PC-3 (cell line): ENCODE results near the gene RRM2. TPM values are rescaled to one million over a fixed set of nuclear protein-coding genes. Genes with fewer than 3 reads are reported as not detected.

Experiments used
- ATAC-seq: fragments of 200-7000 bp; cut with Tn5 transposase; 2 replicates; pipeline ENCODE4 v1.9.1; 2020; ENCODE audit warnings: mild to moderate bottlenecking, moderate library complexity
- BruUV-seq: library from RNA; stranded (reverse); fragments of 400-500 nt; replicated peaks from 2 replicates; lab custom pipeline; 2021; lab: Mats Ljungman, UMichigan
- CTCF ChIA-PET: fragments of 300-600 bp; sonication (Branson Sonifier 250); formaldehyde crosslinking; loops from one replicate; lab custom pipeline; 2022; ENCODE audit warnings: antibody characterized with exemption; lab: Charles Lee
- POLR2A ChIA-PET: fragments of 300-600 bp; sonication (Branson Sonifier 250); formaldehyde crosslinking; loops from one replicate; lab custom pipeline; 2022; ENCODE audit warnings: antibody characterized with exemption; ENCODE audit not compliant: unreplicated experiment; lab: Charles Lee
- DNase-seq: peaks from one replicate; pipeline ENCODE4 v3.0.0-alpha.2; 2015
- H2AFZ ChIP-seq: fragments of 300-600 bp; sonication (generic); 2 replicates; pipeline ENCODE4 v1.6.0; 2016; ENCODE audit warnings: antibody characterized with exemption, low read length
- H3F3A ChIP-seq: fragments of 300-600 bp; sonication (generic); one replicate; pipeline ENCODE4 v1.6.0; 2017; ENCODE audit warnings: antibody characterized with exemption, low read length, control low read depth, mild to moderate bottlenecking; ENCODE audit not compliant: unreplicated experiment
- H3K27ac ChIP-seq: fragments of 300-600 bp; sonication (generic); 2 replicates; pipeline ENCODE4 v1.5.1; 2016; ENCODE audit warnings: mild to moderate bottlenecking, low read length
- H3K27me3 ChIP-seq: fragments of 300-600 bp; sonication (generic); 2 replicates; pipeline ENCODE4 v1.6.1; 2016; ENCODE audit warnings: low read length, mixed read lengths
- H3K36me3 ChIP-seq: fragments of 300-600 bp; sonication (generic); 2 replicates; pipeline ENCODE4 v1.6.1; 2016; ENCODE audit warnings: low read depth, mixed run types, low read length, mixed read lengths
- H3K4me1 ChIP-seq: fragments of 300-600 bp; sonication (generic); 2 replicates; pipeline ENCODE4 v1.5.1; 2016; ENCODE audit warnings: low read length; ENCODE audit not compliant: insufficient read depth
- H3K4me2 ChIP-seq: fragments of 300-600 bp; sonication (generic); 2 replicates; pipeline ENCODE4 v1.6.0; 2016; ENCODE audit warnings: low read length
- H3K4me3 ChIP-seq: fragments of 300-600 bp; sonication (generic); 2 replicates; pipeline ENCODE4 v1.5.1; 2016; ENCODE audit warnings: mild to moderate bottlenecking, low read length, mixed read lengths
- H3K79me2 ChIP-seq: fragments of 300-600 bp; sonication (generic); 2 replicates; pipeline ENCODE4 v1.6.1; 2017; ENCODE audit warnings: low read length, mixed read lengths
- H3K9ac ChIP-seq: fragments of 300-600 bp; sonication (generic); 2 replicates; pipeline ENCODE4 v1.6.0; 2016; ENCODE audit warnings: mild to moderate bottlenecking, low read length
- H3K9me2 ChIP-seq: fragments of 300-600 bp; sonication (generic); replicated peaks from 2 replicates; pipeline ENCODE4 v1.6.1; 2016; ENCODE audit warnings: mixed run types, low read length, mixed read lengths
- H3K9me3 ChIP-seq: fragments of 300-600 bp; sonication (generic); 2 replicates; pipeline ENCODE4 v1.6.1; 2016; ENCODE audit warnings: low read length, mixed read lengths
- H4K20me1 ChIP-seq: fragments of 300-600 bp; sonication (generic); 2 replicates; pipeline ENCODE4 v1.6.1; 2016; ENCODE audit warnings: low read length, mixed read lengths
- EZH2 ChIP-seq: fragments of 300-600 bp; sonication (generic); IDR thresholded peaks from one replicate; pipeline ENCODE4 v1.6.1; 2017; ENCODE audit warnings: antibody characterized with exemption, mild to moderate bottlenecking, low read length; ENCODE audit not compliant: unreplicated experiment
- EZH2phosphoT487 ChIP-seq: fragments of 300-600 bp; sonication (generic); IDR thresholded peaks from 2 replicates; pipeline ENCODE4 v1.6.1; 2018; ENCODE audit warnings: mild to moderate bottlenecking, antibody characterized with exemption, low read length, borderline replicate concordance
- intact Hi-C: fragments of 100-400 bp; cut with micrococcal nuclease; formaldehyde crosslinking; loops from 2 replicates; pipeline ENCODE4 v1.9.0; 2023
- total RNA-seq: library from RNA; depleted of rRNA; stranded (reverse); fragments of >200 nt; gene quantifications from 2 replicates; pipeline ENCODE4 v1.2.3, GENCODE V29; 2014
- TF ChIP-seq, protein P1 (sequence below): fragments of 300-600 bp; sonication (generic); conservative IDR thresholded peaks from 2 replicates; pipeline ENCODE4 v1.5.1; 2017; ENCODE audit warnings: antibody characterized with exemption, low read depth, mild to moderate bottlenecking, low read length

Gene RRM2
- total RNA-seq, 1 experiment from 2014 or later, result 282 TPM

DNA sequence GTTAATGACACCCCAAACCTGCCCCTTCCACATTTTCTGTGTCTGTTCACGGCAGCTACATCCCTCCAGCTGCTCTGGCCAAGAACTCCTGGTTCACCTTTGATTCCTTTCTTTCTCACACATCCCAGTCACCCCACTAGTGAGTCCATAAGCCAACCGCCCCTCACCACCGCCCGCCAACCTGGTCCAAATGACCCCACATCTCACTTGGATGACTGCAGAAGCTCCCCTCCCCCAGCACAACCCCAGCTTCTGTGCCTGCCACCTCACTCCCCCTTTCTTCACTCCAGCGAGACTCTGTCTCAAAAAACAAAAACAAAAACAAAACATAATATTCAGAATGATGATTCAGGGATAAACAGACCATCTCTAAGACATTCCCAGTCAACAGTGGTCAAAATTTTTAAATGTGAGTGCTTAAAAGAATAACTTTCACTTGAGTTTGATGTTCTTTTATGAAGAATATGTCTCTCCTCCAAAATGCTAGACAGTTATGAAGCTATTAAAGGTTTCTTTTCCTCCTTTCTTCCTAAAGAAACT lies 45.5 kb upstream of the RRM2 start:
- Histone ChIP-seq H3F3A (no peaks in the 10 kb centered on the region), H3K9me3 (no peaks in the 10 kb centered on the region), H3K4me3 (no peak overlapping the region), H2AFZ (no peak overlapping the region), H3K27ac (no peak overlapping the region), H3K27me3 (peaks cover 56% of the 10 kb centered on the region), H3K9ac (no peak overlapping the region), H3K4me1 (no peaks in the 10 kb centered on the region), H3K79me2 (no peaks in the 10 kb centered on the region), H4K20me1 (no peaks in the 10 kb centered on the region), H3K9me2 (no peaks in the 10 kb centered on the region), H3K36me3 (no peaks in the 10 kb centered on the region), H3K4me2 (no peak overlapping the region)
- TF ChIP-seq EZH2phosphoT487, result no peak
- TF ChIP-seq, protein P1, sequence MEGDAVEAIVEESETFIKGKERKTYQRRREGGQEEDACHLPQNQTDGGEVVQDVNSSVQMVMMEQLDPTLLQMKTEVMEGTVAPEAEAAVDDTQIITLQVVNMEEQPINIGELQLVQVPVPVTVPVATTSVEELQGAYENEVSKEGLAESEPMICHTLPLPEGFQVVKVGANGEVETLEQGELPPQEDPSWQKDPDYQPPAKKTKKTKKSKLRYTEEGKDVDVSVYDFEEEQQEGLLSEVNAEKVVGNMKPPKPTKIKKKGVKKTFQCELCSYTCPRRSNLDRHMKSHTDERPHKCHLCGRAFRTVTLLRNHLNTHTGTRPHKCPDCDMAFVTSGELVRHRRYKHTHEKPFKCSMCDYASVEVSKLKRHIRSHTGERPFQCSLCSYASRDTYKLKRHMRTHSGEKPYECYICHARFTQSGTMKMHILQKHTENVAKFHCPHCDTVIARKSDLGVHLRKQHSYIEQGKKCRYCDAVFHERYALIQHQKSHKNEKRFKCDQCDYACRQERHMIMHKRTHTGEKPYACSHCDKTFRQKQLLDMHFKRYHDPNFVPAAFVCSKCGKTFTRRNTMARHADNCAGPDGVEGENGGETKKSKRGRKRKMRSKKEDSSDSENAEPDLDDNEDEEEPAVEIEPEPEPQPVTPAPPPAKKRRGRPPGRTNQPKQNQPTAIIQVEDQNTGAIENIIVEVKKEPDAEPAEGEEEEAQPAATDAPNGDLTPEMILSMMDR, result no peak
- no peak for TF ChIP-seq EZH2
- POLR2A ChIA-PET, result no interaction called here
- CTCF ChIA-PET, result interaction anchor here (1.0 kb wide), 1 partner anchor 20 kb away, joined by 3 read pairs; no protein-coding TSS in a partner anchor
- no peak for DNase-seq
- ATAC-seq, result no peak
- intact Hi-C loops, result no loop called here
- no TSS peak for BruUV-seq

DNA sequence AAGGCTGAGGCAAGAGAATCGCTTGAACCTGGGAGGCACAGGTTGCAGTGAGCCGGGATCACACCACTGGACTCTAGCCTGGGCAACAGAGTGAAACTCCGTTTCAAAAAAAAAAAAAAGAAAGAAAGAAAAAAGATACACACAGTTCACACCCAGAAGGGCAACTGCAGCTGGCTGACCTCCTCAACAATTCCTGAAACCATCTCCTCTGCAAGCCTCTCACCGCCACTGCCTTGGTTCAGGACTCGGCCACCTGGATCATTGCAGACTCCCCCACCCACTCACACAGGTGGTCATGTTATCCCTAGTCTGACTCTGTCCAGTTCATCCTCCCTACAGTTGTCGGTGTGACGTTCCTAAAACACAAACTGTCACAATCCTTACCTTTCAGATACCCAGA lies 44.5 kb upstream of the RRM2 start:
- no peak for TF ChIP-seq EZH2phosphoT487
- TF ChIP-seq, protein P1, result no peak
- TF ChIP-seq EZH2, result no peak
- peaks cover 62% of the 10 kb centered on the region for H3K27me3 ChIP-seq
- no peaks in the 10 kb centered on the region for H4K20me1 ChIP-seq
- H3K9me3 ChIP-seq, result no peaks in the 10 kb centered on the region
- no peaks in the 10 kb centered on the region for H3F3A ChIP-seq
- intact Hi-C loops, result no loop called here
- no peak overlapping the region for H3K4me2 ChIP-seq
- POLR2A ChIA-PET, result no interaction called here
- no peak overlapping the region for H3K4me3 ChIP-seq
- H3K9me2 ChIP-seq, result no peaks in the 10 kb centered on the region
- H3K4me1 ChIP-seq, result no peaks in the 10 kb centered on the region
- H3K9ac ChIP-seq, result no peak overlapping the region
- no peaks in the 10 kb centered on the region for H3K36me3 ChIP-seq
- no TSS peak for BruUV-seq
- CTCF ChIA-PET, result no interaction called here
- H3K79me2 ChIP-seq, result no peaks in the 10 kb centered on the region
- no peak for DNase-seq
- ATAC-seq, result no peak
- no peak overlapping the region for H3K27ac ChIP-seq
- no peak overlapping the region for H2AFZ ChIP-seq

DNA sequence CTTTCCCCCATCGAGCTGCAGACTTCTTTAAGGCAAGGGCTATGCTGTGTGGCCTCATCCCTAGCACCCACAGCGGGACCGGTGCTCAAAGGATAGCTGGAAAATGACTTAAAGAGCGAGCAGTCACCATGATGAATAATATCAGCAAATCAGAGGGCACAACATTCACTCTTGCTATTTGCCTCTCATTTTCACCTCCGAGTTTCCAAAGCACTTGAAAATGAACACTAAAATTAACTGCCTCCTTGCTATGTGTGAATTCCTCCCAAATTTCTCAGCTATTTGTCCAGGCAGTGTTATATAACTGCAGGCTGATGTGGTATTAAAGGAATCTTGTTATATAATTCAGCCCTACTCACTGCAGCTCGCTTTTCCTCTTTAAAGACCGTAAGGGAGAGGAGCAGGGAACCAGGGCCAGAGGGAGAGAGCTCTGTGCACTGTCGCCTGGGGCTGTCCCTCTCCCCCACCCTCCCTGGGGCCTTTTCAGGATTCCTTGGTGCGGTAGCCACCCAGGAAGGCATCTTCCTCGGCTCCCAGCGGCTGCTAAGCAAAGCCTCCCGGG lies 43.8 kb upstream of the RRM2 start:
- peaks cover 70% of the 10 kb centered on the region for H3K27me3 ChIP-seq
- ATAC-seq (no peak; the same call in 1 of the 2 replicates), DNase-seq (no peak)
- TF ChIP-seq EZH2phosphoT487 (no peak), EZH2 (no peak)
- TF ChIP-seq, protein P1, result no peak
- no peaks in the 10 kb centered on the region for H3K79me2 ChIP-seq
- H3K36me3 ChIP-seq, result no peaks in the 10 kb centered on the region
- no peak overlapping the region for H3K9ac ChIP-seq
- no peaks in the 10 kb centered on the region for H3K9me2 ChIP-seq
- peak overlapping the region; percentile 53 for H3K4me3 ChIP-seq
- no peaks in the 10 kb centered on the region for H3K4me1 ChIP-seq
- no peaks in the 10 kb centered on the region for H4K20me1 ChIP-seq
- H3K4me2 ChIP-seq, result peak overlapping the region; percentile 73
- H3K27ac ChIP-seq, result no peak overlapping the region
- ChIA-PET POLR2A (no interaction called here), CTCF (interaction anchor here (1.4 kb wide), 1 partner anchor 19 kb away, joined by 4 read pairs; no protein-coding TSS in a partner anchor)
- no peaks in the 10 kb centered on the region for H3F3A ChIP-seq
- H2AFZ ChIP-seq, result peak overlapping the region; percentile 73
- intact Hi-C loops, result no loop called here
- BruUV-seq, result no TSS peak
- H3K9me3 ChIP-seq, result no peaks in the 10 kb centered on the region
